A673 (cell line): ENCODE results near the gene LMO2. TPM values are rescaled to one million over a fixed set of nuclear protein-coding genes. Genes with fewer than 3 reads are reported as not detected.

Experiments
- BruUV-seq: library from RNA; stranded (reverse); fragments of 400-500 nt; replicated peaks from 2 replicates; lab custom pipeline; 2021; lab: Mats Ljungman, UMichigan
- CTCF ChIA-PET: fragments of 300-600 bp; sonication (Branson Sonifier 250); formaldehyde crosslinking; loops from one replicate; lab custom pipeline; 2022; ENCODE audit warnings: antibody characterized with exemption; lab: Charles Lee
- POLR2A ChIA-PET: fragments of 300-600 bp; sonication (Branson Sonifier 250); formaldehyde crosslinking; loops from one replicate; lab custom pipeline; 2022; ENCODE audit warnings: antibody characterized with exemption; ENCODE audit not compliant: low non-redundant PET; lab: Charles Lee
- DNase-seq: peaks from one replicate; pipeline ENCODE4 v3.0.0-alpha.2; 2015; ENCODE audit warnings: low spot score
- H3K27ac ChIP-seq: fragments of 200-600 bp; sonication (generic); 2 replicates; pipeline ENCODE4 v1.5.1; 2016; ENCODE audit warnings: mixed run types, low read depth, mild to moderate bottlenecking, mixed read lengths, antibody characterized with exemption, low read length; ENCODE audit not compliant: poor library complexity, severe bottlenecking
- H3K27me3 ChIP-seq: fragments of 200-600 bp; sonication (generic); replicated peaks from 2 replicates; pipeline ENCODE4 v1.6.1; 2017; ENCODE audit warnings: mixed run types, low read depth, mild to moderate bottlenecking, mixed read lengths, antibody characterized with exemption, low read length; ENCODE audit not compliant: insufficient read depth, poor library complexity
- H3K36me3 ChIP-seq: fragments of 200-600 bp; sonication (generic); 2 replicates; pipeline ENCODE4 v1.6.1; 2016; ENCODE audit warnings: mixed run types, mild to moderate bottlenecking, mixed read lengths, antibody characterized with exemption, low read length; ENCODE audit not compliant: insufficient read depth, poor library complexity, severe bottlenecking
- H3K4me1 ChIP-seq: fragments of 200-600 bp; sonication (generic); 2 replicates; pipeline ENCODE4 v1.6.1; 2017; ENCODE audit warnings: mixed run types, mild to moderate bottlenecking, mixed read lengths, antibody characterized with exemption, low read length; ENCODE audit not compliant: insufficient read depth, poor library complexity, severe bottlenecking
- H3K4me3 ChIP-seq: fragments of 200-600 bp; sonication (generic); 2 replicates; pipeline ENCODE4 v1.5.1; 2016; ENCODE audit warnings: low read depth, mixed run types, mild to moderate bottlenecking, mixed read lengths, low read length; ENCODE audit not compliant: poor library complexity, severe bottlenecking
- H3K9me3 ChIP-seq: fragments of 200-600 bp; sonication (generic); 2 replicates; pipeline ENCODE4 v1.6.1; 2016; ENCODE audit warnings: mixed run types, low read depth, mild to moderate bottlenecking, mixed read lengths, antibody characterized with exemption, low read length; ENCODE audit not compliant: poor library complexity, severe bottlenecking
- CTCF ChIP-seq: fragments of 300-800, 200-600 bp; sonication (generic); conservative IDR thresholded peaks from 2 replicates; pipeline ENCODE4 v1.5.1; 2017; ENCODE audit warnings: low read depth, mild to moderate bottlenecking, antibody characterized with exemption, low read length, moderate library complexity, mixed read lengths
- EZH2 ChIP-seq: fragments of 200-600 bp; sonication (generic); IDR thresholded peaks from 2 replicates; pipeline ENCODE4 v1.6.1; 2017; ENCODE audit warnings: borderline replicate concordance, low read depth, mild to moderate bottlenecking, mixed read lengths, antibody characterized with exemption, low read length; ENCODE audit not compliant: poor library complexity, severe bottlenecking
- intact Hi-C: fragments of 100-400 bp; cut with micrococcal nuclease; formaldehyde crosslinking; loops from one replicate; pipeline ENCODE4 v1.10.0; 2022; ENCODE audit not compliant: unreplicated experiment
- total RNA-seq: library from RNA; stranded (reverse); gene quantifications from 2 replicates; pipeline ENCODE4 v1.2.3, GENCODE V29; 2021

Gene LMO2
- total RNA-seq, 1 experiment from 2014 or later, result 39.0 TPM

- Histone ChIP-seq H3K36me3 (no peaks in the 10 kb centered on the region), H3K9me3 (no peaks in the 10 kb centered on the region), H3K4me1 (peaks cover 21% of the 10 kb centered on the region), H3K27ac (no peak overlapping the region), H3K4me3 (no peak overlapping the region), H3K27me3 (no peaks in the 10 kb centered on the region)
- BruUV-seq, result no TSS peak
- TF ChIP-seq EZH2, result no peak
- no peak for TF ChIP-seq CTCF
- ChIA-PET POLR2A (interaction anchor here (0.6 kb wide), 1 partner anchor 557 kb away, joined by 3 read pairs; no protein-coding TSS in a partner anchor), CTCF (interaction anchor here (1.7 kb wide), 1 partner anchor 12 kb away, joined by 4 read pairs; no protein-coding TSS in a partner anchor)
- DNase-seq, result no peak
- intact Hi-C loops, result no loop called here
These were observed 44.6 kb downstream of the LMO2 start for GRCh38 chr11:33847251-33847650.

- Histone ChIP-seq H3K36me3 (no peaks in the 10 kb centered on the region), H3K27me3 (no peaks in the 10 kb centered on the region), H3K9me3 (no peaks in the 10 kb centered on the region), H3K27ac (no peak overlapping the region), H3K4me1 (peaks cover 17% of the 10 kb centered on the region), H3K4me3 (no peak overlapping the region)
- BruUV-seq, result no TSS peak
- DNase-seq, result no peak
- intact Hi-C loops, result no loop called here
- ChIA-PET POLR2A (interaction anchor here (0.6 kb wide), 1 partner anchor 310 kb away, joined by 11 read pairs; no protein-coding TSS in a partner anchor), CTCF (interaction anchor here (0.6 kb wide), 1 partner anchor 626 kb away, joined by 7 read pairs; no protein-coding TSS in a partner anchor)
- no peak for TF ChIP-seq CTCF
- TF ChIP-seq EZH2, result no peak
These were observed 47.6 kb downstream of the LMO2 start for GRCh38 chr11:33844236-33844635.

- Histone ChIP-seq H3K27ac (no peak overlapping the region), H3K4me3 (no peak overlapping the region), H3K9me3 (no peaks in the 10 kb centered on the region), H3K36me3 (no peaks in the 10 kb centered on the region), H3K27me3 (no peaks in the 10 kb centered on the region), H3K4me1 (peaks cover 22% of the 10 kb centered on the region)
- ChIA-PET POLR2A (no interaction called here), CTCF (interaction anchor here (1.0 kb wide), 1 partner anchor 14 kb away, joined by 3 read pairs; no protein-coding TSS in a partner anchor)
- intact Hi-C loops, result no loop called here
- no peak for TF ChIP-seq CTCF
- TF ChIP-seq EZH2, result no peak
- no TSS peak for BruUV-seq
- no peak for DNase-seq
These were observed 48.9 kb downstream of the LMO2 start for GRCh38 chr11:33843018-33843417.
